ENCODE results near the gene GSG1L2.

GSG1L2 gene

GRCh38 chr17:9824797-9825338, 3.0 kb upstream of the GSG1L2 start:
- no peak for DNase-seq

- DNase-seq: no peak
Measured at GRCh38 chr17:9824094-9824493, 2.2 kb upstream of the GSG1L2 start.

- DNase-seq: no peak
Measured at GRCh38 chr17:9820448-9820847, 1.4 kb downstream of the GSG1L2 start.

GRCh38 chr17:9818760-9819159, 3.1 kb downstream of the GSG1L2 start:
- no peak for DNase-seq

GRCh38 chr17:9817086-9817485, 4.8 kb downstream of the GSG1L2 start:
- no peak for DNase-seq

GRCh38 chr17:9816472-9816871, 5.4 kb downstream of the GSG1L2 start:
- DNase-seq: no peak

- DNase-seq: no peak
Measured at GRCh38 chr17:9814337-9814945, 7.4 kb downstream of the GSG1L2 start.

GRCh38 chr17:9813166-9813565, 8.7 kb downstream of the GSG1L2 start:
- no peak for DNase-seq

GRCh38 chr17:9811537-9811936, 10.3 kb downstream of the GSG1L2 start:
- DNase-seq: no peak

- DNase-seq: no peak
Measured at GRCh38 chr17:9811086-9811485, 10.8 kb downstream of the GSG1L2 start.

GRCh38 chr17:9810100-9810949, 11.6 kb downstream of the GSG1L2 start:
- no peak for DNase-seq

- DNase-seq: no peak
Measured at GRCh38 chr17:9809409-9809808, 12.5 kb downstream of the GSG1L2 start.

- DNase-seq: no peak
Measured at GRCh38 chr17:9806699-9807098, 15.2 kb downstream of the GSG1L2 start.

GRCh38 chr17:9805769-9806168, 16.1 kb downstream of the GSG1L2 start:
- no peak for DNase-seq

GRCh38 chr17:9802697-9803096, 19.2 kb downstream of the GSG1L2 start:
- no peak for DNase-seq

- DNase-seq: no peak
Measured at GRCh38 chr17:9802294-9802693, 19.6 kb downstream of the GSG1L2 start.

GRCh38 chr17:9801505-9801904, 20.4 kb downstream of the GSG1L2 start:
- no peak for DNase-seq

GRCh38 chr17:9798724-9799123, 23.2 kb downstream of the GSG1L2 start:
- DNase-seq: no peak

GRCh38 chr17:9798008-9798407, 23.9 kb downstream of the GSG1L2 start:
- no peak for DNase-seq

GRCh38 chr17:9792181-9792840, 29.6 kb downstream of the GSG1L2 start:
- DNase-seq: no peak

GRCh38 chr17:9790889-9791876, 30.7 kb downstream of the GSG1L2 start, which contains the start of gene DHRS7C:
Gene DHRS7C (minus strand): TSS chr17:9791592. CDS start chr17:9791284, 308 bp downstream.
- DNase-seq: no peak

GRCh38 chr17:9790316-9790715, 31.6 kb downstream of the GSG1L2 start:
- DNase-seq: no peak

All from NCI-H510A treated with DMSO at 0.1 percent for 48 hours (cell line).